Anterior cingulate cortex (tissue), 58 donors: Measurements from ENCODE around the gene EPHB2.

ENCODE experiments used
- DNase-seq, 58 donors: peaks; one replicate each; lab custom pipeline; 2025; lab: John Stamatoyannopoulos, UW

The EPHB2 gene

DNA sequence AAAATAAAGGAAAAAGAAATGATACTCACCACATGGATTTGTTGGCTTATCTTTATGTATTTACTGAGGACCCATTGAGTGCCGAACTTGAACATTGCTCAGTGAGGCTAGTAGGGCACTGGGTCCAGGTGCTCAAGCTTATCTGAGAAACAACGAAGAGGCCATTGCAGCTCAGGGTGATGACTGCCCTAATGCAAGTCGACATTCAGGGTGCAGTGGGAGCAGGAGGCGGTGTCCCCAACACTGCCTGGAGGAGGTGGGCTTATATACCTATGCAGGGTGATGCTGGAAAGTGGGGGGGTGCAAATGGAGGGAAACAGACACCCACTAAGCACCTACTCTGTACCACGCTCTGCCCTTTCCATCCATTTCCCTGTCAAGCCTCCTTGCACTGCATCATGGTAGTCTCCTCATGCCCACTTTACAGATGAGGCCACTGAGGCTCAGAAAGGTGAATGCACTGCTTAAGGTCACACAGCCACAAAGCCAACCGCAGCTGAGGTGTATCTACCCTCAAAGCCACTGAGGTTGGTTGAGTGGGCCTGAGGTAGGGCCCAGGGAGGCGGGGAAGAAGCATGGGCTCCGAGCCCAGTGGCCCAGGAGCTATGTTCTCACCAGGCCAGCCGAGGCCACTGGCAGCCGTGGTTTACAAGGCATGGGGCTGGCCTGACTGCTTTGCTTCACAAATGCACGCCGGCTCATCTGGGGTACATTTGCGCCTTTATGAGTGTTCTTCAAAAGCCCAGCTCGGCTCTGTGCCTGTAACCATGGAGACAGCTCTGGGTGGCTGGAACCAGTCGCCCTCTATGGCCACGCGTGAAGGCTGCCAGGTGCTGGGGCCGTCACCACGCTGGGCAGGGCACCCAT, 103.8 kb downstream of the EPHB2 start:
- peak in 50 of 58 donors; percentile 33 to 90 (median 74) for DNase-seq

DNA sequence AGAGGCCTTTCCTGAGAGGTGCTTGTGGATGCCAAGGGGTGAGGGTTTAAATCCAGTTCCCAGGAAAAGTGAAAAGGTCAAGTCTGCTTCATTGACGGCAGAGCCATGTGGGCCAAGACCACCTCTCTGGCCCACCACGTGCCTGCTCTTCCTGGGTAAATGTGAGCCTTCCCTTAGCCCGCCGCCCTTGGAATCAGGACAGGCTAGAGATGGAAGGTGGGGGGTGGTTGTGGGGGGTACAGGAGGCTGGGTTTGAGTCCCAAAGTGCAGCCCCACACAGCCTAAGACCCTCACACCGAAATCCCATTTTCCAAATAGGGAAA, 104.4 kb downstream of the EPHB2 start:
- DNase-seq, result no peak

- peak in 32 of 58 donors; percentile 16 to 87 (median 46) for DNase-seq
These were observed 104.9 kb downstream of the EPHB2 start for GRCh38 chr1:22815421-22816066.

- no peak for DNase-seq
These were observed 105.6 kb downstream of the EPHB2 start for GRCh38 chr1:22816067-22816775.

- DNase-seq, result no peak
These were observed 106.2 kb downstream of the EPHB2 start for GRCh38 chr1:22816803-22817202.

DNA sequence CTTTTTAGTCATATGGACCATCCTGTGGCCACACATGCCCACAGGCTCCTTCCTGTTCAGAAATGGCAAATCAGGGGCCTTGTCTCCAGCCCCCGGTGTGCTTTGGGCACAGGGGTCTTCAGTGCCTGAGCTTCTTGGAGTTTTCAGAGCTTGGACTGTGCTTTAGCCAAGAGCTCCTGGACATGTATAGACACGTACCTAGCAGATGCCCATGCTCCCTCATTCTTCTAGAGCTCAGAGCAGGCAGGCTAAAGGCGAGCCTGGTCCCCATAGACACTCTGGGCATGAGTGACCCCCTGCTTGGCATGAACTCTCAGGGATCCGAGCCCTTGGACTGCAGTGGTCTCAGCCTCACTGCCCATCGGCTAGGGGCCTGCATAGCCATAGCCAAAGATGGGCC, 106.8 kb downstream of the EPHB2 start:
- no peak for DNase-seq

DNA sequence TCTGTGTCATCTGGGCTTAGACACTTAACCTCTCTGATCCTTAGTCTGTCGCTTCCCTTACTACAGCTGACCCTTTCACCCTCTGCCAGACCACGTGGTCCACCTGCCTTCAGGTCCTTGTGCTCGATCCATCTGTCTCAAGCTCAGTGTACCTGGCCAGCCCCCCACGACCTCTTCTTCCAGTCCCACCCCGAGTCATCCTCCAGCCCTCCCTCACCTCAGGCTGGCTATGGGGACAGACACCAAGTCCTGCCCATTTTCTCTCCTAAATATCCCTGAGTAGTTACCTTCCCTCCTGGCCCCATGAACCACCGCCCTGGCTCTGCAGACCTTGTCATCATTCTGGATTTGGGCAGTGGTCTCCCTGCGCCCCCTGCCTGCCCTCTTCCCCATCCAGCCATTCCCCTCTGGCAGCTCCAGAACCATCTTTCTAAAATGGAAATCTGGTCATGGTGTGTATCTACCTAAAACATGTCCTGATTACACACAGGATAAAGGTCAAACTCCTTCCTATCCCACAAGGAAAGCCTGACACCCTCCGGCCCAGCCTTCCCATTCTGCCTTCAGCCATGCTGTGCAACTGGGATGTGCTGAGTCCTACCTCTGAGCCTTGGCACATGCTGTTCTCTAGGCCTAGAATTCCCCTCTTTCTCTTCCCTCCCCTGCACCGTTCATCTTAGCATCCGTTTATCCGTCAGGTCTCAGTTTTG, 107.6 kb downstream of the EPHB2 start:
- no peak for DNase-seq

DNA sequence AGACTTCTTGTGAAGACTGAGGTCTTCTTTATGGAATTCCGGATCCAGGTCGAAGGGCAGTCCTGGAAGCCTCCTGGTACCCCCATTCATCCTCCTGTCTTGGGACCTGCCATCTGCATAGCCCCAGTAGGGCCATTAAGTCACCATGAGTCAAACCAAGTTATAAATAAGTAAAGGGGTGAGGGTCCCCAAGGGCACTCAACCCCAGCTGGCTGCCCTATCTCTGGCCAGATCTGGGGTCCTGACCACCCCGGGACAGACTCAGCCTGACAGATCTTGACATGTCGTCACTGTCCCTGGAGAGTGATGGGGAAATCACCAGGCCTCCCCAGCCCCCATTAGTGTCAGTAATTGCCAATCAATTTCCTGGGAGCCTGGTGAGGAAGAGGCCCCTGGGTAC, 108.7 kb downstream of the EPHB2 start:
- no peak for DNase-seq

DNA sequence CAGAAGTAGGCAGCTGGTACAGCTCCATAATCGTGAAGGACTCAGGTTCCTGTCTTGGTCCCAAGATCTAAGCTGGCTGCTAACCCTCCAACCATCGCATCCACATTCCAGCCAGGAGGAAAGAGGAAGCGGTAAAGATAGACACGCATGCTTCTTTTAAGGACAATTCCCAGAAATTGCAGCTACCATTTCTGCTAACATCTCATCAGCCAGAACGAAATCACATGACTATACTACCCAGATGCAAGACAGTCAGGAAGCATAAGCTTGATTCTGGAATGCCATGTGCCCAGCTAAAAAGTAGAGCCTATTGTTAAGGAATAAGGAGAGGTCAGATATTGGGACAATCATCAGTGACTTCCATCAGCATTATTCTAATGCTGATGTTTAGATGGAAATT, 110.4 kb downstream of the EPHB2 start:
- no peak for DNase-seq

DNA sequence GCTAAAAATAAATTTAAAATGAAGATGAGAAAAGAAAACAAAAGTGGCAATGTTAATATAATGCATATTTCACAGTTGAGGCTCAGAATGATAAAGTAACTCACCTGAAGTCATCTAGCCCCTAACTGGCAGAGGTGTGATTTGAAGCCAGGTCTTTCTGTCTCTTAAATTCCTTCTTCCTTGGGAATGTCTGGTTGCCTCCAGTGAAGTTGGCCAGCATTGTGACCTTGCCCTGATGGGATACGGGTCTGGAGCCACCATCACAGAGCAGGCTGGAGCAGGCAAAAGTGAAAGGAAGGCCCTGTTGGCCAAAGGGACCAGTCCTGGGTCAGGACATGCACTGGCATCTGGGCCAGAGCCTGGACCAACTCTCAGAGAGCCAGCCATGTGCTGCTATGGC, 111.7 kb downstream of the EPHB2 start:
- DNase-seq, result no peak

DNA sequence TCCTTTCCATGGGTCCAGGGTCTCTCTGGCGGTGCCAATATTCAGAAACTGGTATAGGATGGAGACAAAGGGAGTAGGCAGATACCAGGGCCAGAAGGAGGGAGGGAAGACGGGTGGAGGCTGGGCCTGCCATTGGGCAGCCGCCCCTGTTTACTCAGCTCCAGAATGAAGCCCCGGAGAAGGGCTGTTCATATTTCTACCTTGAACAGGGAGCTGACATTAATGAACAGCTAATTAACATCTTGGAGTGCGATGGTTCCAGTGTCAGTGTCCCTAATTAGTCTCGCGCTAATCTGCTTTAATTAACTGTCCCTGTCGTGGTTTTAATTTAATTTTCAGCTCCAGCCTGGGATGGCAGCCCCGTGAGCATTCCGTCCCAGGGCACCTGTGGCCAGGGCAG, 113.8 kb downstream of the EPHB2 start:
- no peak for DNase-seq

DNA sequence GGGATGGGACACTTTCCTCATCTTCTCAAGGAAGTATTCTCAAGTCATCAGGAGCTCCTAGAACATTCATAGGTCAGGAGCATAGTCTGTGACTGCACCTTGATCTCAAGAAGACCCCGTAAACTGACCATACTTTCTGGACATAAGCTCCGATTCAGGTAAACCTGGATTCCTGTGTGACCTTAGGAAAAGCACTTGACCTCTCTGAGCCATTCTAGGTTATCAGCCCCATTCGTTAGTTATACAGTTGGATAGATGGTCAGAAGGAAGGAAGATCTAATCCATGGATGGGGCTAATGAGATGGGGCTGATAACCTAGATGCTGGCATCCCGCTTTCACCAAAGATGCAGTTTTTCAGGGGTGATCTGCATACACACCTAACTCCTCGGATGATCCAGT, 114.3 kb downstream of the EPHB2 start:
- no peak for DNase-seq

GRCh38 chr1:22825486-22826189, 115.0 kb downstream of the EPHB2 start:
- no peak for DNase-seq

DNA sequence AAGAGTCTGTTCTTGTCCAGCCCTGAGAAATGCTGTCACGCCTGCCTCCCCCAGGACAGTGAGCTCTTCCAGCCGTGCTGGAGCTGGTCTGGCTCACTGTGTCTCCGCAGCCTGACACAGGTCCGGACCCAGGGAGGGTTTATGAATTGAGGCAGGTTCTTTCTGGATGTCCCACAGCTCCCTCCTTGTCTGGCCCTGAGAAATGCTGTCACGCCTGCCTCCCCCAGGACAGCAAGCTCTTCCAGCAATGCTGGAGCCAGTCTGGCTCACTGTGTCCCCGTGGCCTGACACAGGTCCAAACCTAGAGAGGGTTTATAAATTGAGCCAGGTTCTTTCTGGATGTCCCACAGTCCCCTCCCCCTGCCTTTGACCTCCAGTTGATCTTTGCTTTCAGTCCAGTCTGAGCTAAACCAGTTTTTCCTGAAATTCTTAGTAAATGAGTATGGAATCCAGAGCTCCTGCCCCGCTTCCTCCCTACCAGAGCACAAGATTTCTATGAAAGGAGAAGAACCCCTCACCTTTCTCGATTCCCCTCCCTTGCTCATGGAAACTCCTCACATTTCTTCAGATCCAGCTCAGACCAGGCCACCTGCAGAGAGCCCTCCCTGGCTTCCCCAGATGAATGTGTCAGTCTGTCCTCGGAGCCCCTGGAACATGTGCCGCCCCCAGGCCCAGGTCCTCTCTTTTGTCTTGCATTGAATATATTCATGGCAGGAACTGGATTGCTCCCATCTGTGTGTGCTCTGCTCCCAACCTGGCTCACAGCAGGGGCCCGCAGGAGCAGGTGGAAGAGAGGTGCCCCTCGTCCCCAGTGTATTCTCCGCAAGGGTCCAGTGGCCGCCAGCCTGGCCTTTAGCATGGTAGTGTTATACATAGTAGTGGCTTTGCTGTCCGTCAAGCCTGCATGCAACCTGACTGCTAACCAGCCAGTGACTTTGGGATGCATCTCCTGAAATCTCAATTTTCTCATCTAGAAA, 116.3 kb downstream of the EPHB2 start:
- peak in 9 of 58 donors; percentile 13 to 46 (median 33) for DNase-seq

DNA sequence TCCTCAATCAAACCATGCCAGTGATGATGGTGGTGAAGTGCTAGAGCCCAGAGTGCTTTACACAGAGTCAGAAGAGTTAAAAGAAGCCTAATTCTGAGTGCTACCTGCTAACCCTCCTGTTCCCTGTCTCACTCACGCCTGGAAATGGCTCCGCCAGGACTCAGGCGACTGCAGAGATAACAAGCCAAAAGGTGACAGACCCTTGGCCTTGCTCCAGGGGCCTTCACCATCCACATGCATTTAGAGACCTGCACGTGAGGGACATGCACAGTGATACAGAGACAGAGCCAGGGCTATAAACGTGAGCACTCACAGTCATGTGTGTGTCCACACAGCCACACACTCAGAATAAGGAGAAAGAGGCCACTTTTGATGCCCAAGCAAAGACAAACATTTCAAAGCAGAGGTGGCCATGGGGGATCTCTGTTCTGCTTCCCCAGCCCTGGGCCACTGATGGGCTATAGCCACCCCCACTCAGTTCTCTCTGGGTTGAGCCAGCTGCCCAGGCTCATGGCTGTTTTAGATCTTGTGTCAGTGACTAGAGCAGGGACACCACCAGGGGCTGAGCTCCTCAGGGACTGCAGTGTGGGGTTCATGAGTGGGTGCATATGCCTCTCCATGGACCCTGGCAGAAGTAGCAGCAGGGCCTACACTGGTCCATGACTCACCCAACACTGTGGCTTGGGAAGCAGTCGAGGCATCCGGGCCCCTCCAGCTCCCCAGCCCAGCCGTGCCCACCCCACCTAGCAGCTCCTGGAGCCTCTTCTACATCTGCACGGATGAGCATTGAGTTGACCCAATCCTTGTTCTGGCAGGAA, 117.2 kb downstream of the EPHB2 start:
- DNase-seq, result no peak

DNA sequence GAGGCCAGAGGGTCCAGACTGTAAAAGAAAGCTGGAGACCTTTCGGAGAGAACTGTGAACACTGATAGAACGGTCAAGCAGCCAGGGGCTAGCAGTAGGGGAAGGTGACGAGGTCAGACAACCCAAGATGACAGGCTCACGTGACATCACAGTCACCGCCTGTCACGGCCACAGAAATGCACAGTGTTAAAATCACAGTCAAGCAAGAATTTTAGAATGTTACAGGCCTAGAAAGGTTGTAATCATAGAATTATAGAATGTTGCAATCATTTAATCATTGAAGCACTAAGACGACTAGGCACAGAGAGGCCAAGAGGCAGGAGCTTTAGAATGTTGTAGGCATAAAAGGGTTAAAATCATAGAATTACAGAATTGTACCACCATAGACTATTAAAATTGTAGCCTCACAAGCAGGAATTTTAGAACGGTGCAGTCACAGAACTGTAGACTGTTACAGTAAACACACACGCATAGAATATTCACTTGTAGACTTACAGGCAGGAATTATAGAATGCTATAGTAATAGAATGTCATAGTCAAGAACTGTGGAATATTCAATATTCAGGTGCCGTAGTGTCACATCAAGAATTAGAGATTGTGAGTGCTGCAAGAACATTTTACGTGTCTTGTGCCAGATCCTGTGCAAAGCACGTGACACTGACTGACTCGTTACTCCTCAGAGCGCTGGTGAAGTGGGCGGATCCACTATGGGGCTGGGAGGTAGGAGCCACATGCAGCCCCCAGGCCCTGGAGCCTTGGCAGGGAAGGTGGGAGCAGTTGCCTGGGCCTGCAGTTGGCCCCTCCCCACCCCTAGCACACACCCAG, 118.1 kb downstream of the EPHB2 start:
- peak in 8 of 58 donors; percentile 14 to 42 (median 28) for DNase-seq

DNA sequence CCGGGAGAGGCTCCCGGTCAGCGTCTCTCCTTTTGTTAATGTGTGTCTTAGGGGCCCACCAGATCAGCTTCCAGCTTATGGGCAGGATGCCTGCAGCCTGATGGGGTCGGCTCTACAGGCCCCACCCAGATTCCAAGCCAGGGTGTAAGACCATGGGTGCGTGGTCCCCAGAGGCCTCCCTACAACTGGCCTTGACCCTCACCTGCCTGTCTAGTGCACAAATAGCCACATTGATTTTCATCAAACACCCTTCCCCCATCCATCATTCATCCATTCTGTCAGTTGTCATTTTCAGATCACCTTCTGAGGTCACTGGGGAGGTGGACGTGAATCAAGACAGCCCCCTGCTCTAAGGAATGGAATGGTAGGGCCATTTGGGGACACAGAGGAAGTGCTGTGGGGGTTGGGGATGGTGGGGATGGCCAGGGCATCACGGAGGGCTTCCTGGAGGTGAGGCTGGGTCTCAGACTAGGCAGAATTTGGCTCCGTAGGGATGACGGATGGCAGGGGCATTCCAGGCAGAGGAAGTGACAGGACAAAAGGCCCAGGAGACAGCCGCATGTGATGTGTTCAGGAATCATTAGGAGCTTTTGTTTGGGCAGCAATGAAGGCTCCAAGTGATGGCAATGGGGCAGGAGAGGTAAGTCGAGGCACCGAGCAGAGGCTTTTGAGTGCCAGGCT, 118.8 kb downstream of the EPHB2 start:
- DNase-seq, result no peak
